ENCODE data around the gene RRP8.

RRP8 gene

DNA sequence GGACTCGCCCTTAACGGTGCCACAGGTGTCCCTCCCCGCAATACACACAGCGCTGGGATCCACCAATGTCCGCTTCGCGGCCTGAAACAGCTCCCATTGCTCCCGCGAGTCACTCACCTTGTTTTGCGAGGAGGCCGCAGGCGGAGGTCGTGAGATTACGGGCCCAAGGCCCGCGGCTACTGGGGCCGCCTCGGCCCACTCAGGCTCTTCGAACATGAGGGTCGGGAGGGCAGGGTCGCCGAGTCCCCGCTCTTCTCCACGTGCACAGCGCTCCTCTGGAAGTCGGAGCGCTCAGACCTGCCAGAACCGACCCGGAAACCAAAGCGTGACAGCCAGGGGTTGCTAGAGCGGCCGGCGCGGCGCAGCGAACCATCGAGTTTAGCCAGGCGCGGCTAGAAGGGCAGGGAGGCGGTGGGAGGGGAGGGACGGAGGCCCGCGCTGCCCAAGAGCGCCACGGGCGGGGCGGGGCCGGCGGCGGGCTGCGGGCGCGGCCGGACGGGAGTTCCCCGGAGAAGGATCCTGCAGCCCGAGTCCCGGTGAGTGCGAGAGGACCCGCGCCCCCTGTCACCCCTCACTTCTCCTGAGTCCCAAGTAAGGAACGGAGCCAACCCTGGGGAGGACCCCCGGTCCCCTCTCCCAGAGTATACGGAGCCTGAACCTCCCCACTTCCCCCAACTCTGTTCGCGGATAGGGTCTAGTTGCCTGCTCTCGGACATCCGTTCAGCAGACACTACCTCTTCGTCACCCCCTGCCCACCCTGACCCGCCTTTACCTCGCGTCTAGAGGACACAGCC is at the start of gene RRP8, which contains the start of gene ILK:
Gene RRP8 (minus strand): TSS at position 330 of the 794 bp plus-strand sequence. CDS start 114 bp downstream, at position 216.
Gene ILK (plus strand): TSS at position 488 of the 794 bp plus-strand sequence. CDS start 498 bp downstream, outside the sequence.
- peak; percentile 84 to 88 for ATAC-seq

DNA sequence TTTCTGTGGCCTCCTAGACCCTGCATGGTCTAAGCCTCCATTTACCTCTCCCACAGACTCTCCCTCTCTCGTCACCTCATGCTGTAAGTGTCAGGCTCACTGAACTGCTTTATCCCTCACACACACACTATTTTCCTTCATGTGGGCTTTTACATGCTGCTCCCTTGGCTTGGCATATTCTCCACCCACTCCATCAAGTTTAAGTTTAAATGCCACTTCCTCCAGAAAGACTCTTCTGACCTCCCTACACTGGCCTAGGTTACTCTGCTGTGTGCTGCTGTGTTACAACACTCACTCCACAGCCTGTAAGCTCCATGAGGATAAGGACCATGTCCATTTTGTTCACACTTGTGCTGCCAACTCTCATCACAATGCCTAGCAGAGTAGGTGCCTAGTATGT is 49.7 kb upstream of the RRP8 start:
- ATAC-seq, result no peak

DNA sequence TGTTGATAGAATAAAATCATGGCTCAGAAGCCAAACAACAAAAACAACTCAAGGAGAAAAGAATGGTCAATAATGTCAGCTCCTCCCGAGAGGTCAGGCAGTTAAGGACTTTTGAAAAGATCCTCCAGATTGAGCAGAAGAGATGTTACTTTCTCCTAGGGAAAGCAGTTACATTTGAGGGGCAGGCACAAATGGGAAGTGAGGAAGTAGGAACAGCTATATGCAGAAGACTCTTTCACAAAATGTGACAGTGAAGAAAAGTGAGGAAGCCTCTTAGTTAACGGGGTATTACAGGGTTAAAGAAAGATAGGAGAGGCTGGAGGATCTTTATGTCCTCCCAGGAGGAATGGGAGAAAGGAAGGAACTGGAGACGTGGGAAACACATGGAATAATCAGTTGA is 48.8 kb upstream of the RRP8 start:
- ATAC-seq, result no peak

DNA sequence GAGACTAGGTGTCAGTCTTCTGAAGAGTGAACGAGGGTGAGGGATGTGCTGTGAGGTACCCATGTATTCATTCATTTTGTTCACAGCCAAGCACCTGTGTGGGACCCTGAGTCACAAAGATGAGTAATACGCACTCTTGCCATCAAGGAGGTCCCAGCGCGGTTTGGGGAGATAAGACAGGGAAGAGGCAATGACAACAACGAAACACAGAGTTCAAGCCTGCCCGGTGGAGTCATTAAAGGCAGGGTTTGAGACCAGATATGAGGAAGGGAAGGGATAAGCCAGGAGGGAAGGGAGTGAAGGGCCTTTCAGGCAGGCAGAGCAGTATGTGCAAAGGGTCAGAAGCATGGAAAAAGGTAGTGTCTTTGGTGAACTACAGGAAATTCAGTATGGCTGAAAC is 47.6 kb upstream of the RRP8 start:
- peak; percentile 80 for ATAC-seq

DNA sequence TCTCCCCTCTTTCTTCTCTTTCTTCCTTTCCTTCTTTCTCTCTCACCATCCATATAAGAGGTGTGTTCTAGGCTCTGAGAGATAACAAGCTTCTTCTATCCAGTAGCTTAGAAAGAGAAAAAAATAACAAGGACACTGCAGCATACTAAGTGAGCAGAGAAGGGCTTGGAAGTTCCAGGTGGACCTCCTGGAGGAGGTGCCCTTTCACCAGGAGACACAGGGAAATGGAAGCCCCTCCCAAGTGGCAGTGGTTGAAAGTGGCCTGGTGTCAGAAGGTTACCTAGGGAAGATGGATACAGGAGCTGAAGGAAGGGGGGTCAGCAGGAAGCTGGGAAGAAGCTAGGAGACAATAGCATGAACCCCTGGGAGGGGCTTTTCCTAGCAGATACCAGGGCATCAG is 46.7 kb upstream of the RRP8 start:
- ATAC-seq, result no peak

DNA sequence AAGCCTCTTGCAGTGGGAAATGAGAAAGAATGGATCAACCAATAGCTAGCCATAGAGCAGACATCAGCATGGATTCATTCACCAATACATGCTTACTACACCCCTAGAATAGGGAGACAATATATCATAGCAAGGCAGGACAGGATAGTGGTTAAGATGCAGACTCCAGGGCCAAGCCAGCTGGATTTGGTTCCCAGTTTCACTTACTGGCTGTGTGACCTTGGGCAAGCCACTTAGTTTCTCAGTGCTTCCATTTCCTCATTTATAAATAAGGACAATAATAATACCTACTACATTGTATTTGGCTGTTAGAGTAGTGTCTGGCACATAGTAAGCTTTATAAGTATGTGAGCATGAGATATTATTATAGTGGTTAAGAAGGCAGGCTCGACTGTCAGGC is 45.1 kb upstream of the RRP8 start:
- ATAC-seq, result no peak

DNA sequence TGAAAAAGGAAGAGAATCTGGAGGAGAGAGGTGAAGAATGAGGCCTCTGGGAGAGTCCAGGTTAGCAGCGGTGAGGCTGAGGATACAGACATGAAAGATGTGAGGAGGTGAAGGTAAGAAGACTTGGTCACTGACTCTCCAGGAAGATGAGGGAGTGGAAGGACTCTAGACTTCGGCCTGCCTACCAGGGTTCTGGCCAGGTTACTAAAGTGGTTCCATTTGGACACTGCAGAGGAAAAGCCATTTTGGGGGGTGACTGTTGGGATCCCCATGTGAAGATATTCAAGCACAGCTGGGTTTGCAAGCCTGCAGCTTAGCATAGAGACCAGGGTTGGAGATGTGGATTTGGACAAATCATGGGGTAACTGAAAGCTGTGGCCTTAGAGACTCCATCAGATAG is 44.4 kb upstream of the RRP8 start:
- ATAC-seq, result no peak

DNA sequence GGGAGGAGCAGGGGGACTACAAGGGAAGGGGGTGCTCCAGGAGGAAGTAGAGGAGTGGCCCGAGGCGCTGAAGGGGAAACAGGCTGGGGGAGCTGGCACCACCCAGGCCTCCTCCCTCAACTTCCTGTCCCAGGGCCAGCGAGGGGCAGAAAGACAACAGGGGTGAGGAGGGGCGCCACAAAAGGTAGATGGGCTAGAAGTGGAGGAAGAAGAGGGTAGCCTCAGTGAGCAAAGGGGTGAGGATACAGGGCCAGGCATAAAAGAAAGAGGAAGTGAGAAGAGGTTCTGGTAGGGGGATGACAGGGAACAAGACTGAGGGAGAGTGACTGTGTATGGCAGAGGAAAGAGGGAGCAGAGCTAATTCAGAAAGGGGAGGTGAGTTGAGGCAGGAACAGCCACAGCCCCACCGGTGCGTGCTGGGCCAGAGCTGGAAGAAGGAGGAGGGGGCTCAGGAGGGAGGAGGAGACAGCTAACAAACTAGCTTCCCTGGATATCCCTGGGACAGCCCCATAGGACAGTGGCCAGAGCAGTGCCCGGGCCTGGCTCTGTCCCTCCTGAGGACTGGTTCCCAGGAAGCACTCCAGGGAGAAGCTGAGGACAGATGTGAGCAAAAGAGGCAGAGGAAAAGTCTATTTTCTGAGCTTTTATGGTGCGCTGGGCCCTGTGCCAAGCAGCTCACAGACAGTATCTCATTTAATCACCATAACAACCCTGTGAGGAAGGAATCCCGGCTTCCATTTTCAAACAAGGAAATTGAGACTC is 43.7 kb upstream of the RRP8 start:
- peak; percentile 36 to 46 for ATAC-seq

DNA sequence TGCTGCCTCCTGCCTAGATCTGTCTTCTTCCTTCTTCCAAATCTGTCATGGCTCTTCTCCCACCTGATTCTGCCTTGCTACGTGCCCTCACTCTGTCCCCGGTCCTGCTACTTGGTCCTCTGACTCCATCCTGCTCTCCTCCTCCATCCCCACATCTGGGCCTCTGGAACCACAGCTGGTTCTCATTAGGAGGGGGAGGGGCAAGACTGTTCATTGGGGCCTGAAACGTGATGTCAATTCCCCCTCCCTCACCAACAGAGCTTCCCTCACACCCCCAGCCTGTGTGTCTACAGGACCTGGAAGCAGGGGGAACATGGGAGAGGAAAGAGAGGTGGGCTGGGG is 43.1 kb upstream of the RRP8 start:
- ATAC-seq, result no peak

DNA sequence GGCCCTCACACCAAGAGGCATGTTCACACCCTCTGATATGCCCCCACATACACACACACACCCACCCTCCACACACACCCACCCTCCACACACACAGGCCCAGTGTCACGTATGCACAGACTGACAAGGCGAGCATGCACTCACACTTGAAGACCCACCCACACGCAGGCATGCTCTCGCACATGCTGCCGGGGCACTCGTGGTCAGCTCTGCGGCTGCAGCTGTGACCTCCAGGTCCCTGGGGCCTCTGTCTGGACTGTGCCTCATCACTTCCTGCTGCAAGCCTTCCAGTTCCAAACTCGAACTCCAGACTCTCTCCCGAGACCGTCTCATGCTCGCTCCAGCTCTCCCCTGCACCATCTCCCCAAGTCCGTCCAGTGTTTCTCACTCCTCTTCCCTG is 42.7 kb upstream of the RRP8 start:
- no peak for ATAC-seq

DNA sequence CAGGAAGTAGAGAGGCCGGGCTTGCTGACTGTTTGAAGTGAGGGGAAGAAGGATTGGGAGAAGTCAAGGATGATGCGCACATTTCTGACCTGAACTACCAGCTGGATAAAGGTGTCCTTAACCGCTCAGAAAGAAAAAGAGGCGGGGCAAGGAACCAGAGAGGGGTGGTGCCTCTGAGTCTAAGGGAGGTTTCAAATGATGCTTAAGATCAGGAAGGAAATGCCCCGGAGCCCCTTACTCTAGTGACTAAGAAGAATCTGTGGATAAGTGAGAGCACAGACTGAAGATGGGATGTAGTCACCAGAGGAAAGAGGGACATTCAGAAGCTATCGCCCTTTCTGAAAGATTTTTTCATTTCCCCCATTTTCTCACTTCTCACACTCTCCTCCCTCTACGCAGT is 39.5 kb upstream of the RRP8 start:
- no peak for ATAC-seq

DNA sequence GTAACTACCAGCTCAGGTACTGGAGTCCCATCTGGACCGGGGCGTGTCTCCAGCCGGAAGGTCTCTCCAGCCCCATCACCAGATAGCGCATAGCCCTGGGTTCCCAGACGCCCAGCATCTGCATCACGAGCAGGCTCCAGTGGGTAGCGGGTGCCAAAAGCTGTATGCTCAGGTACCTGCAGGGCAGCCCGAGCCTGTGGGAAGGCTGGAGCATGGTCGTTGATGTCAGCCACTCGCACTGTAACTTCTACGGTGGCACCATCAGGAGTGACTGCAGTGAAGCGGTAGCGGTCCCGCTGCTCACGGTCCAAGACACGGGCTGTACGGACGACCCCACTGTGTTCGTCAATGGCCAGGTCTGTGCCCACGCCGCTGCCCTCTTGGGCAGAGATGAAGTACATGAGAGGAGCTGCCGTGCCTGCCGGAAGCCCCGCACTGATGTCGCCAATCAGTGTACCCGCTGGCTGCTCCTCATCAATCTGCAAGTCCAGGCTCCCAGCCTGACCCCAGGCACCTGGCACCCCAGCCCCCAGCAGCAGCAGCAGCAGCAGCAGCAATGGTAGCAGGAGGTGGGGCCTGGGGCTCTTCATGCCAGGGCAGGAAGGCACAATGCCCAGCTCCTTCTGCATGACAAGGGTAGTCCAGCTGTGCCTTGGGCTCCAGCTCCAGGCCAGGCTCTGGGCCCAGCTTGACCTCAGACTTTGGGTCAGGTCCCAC is 37.7 kb upstream of the RRP8 start:
- no peak for ATAC-seq

DNA sequence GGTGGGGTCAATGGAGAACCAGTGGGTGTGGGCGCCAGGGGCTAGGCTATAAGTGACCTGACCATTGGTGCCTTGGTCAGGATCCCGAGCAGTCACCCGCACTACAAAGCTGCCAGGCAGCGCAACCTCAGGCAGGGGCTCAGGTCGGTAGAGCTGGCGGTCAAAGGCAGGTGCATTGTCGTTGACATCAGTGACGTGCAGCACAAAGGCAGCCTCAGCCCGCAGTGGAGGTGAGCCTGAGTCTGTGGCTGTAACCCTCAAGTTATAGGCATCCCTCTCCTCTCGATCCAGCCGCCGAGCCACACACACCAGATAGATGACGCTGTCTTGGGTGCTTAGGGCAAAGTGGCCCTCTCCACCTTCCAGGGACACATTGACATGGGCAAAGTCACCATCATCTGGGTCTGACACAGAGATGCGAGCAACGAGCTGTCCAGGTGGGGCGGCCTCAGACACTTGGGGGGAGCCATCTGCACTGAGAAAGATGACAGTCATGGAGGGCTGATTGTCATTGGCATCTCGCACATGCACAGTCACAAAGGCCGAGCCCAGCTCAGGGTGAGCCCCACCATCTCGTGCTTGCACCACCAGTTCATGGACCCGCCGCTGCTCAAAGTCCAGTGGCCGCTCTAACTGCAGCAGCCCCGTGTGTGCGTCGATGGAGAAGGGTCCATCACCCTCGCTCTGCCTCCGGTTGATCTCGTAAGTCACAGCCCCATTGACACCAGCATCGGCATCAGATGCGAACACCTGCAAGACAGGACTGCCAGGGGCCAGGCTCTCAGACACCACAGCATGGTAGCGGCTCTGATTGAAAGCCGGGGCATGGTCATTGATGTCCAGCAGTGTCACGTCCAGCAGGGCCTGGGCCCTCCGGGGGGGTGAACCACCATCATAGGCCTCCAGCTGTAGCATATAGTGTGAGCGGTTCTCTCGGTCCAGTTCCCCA is 36.9 kb upstream of the RRP8 start:
- ATAC-seq, result no peak

DNA sequence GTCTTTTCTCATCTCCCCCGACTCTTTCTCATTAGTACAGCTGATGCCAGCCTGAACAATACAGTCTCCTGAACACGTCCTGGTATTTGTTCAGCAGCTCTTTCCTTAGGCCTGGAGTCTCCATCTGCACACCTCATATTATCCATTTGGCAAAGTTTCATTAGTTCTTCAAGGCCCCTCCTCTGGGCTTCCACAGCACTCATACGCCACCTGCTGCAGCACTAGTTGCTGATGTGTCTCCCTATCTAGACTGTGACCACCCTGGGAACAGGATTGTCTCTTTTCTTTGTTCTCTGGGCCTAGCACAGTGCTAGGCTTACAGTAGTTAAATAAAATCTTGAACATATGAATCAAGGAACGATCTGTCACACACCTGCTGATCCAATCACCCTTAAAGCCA is 35.0 kb upstream of the RRP8 start:
- ATAC-seq, result no peak

DNA sequence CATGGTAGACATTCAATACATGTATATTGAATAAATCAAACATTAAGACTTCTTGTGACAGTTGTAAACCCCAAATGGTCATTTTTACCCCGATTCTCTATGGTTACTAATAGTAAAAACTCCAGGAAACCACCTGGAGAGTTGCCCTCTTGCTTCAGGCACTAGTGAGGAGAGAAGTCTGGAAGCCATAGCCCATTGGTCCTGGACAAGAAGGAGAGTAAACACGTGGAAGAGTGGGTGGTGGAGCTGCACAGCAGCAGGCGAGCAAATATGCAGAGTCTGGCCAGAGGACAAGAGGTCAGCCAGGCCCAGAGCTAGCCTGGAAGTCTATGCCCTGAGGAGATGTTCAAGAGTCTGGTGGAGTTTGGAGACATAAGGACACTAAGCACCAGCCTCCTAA is 34.5 kb upstream of the RRP8 start:
- ATAC-seq, result no peak

DNA sequence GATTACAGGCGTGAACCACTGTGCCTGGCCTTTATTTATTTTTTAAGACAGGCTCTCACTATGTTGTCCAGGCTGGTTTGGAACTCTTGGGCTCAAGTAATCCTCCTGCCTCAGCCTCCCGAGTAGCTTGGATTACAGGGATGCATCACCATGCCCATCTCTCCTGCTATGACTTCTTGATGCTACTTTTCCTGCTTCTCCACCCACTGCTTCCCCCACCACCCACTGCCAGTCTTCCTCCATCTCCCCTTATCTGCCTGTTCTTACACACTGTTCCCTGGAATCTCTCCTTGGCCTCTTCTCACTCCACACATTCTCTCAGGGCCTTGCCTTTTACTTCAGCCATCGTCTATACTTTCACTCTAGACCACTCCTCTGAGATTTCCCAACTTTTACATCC is 33.1 kb upstream of the RRP8 start:
- ATAC-seq, result no peak

DNA sequence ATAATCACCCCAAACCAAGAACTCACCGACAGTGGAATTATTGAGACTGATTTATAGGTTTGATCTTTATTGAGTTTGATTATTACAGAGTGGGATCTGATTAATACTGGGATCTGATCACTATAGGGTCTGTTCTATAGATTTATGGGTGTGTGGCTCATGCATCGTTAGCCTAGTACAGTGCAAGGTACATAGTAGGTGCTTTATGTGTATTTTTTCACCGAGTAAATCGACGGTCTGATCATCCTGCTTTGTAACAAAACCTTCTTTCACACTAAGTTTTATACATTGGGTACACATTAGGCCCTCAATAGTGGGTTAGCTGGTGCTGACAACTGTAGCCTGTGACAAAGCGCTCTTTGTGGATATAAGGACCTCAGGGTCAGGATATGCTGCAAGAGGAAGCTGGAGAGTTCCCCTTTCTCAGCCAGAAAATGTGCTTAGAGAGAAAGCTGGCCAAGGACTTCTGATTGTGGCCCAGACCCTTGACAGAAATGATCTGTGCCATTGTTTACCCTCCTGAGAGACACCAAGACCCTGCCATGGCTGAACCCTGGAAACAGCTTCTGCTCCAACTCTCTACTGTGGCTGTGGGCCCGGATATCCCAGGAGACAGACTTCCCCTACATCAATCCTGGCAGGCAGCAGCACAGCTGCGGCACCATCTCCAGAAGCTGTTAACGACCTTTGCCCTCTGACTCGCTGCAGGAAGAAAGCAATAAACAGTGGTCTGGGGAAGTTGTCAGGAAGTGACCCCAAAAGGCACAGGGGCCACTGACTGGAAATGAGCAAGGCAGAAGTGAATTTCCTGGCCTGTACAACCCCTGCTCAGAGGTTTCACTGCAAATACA is 31.9 kb upstream of the RRP8 start:
- no peak for ATAC-seq

DNA sequence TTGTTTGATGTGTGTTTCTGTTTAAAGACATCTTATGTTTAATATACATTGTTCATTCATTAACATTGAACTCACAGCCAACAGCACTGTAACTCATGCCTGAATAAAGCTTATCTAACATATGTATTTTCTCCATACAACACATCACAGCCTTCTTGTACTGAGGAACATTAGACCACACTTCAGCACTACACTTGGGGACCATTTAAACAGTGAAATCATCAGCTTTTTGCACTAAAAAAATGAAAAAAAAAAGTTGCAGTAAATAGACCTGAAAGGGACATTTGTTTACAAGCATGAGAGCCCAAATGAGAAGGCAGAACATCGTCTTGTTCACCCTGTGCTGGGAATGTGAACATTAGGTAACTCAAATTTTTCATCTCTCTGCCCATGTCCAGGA is 31.1 kb upstream of the RRP8 start:
- ATAC-seq, result no peak

DNA sequence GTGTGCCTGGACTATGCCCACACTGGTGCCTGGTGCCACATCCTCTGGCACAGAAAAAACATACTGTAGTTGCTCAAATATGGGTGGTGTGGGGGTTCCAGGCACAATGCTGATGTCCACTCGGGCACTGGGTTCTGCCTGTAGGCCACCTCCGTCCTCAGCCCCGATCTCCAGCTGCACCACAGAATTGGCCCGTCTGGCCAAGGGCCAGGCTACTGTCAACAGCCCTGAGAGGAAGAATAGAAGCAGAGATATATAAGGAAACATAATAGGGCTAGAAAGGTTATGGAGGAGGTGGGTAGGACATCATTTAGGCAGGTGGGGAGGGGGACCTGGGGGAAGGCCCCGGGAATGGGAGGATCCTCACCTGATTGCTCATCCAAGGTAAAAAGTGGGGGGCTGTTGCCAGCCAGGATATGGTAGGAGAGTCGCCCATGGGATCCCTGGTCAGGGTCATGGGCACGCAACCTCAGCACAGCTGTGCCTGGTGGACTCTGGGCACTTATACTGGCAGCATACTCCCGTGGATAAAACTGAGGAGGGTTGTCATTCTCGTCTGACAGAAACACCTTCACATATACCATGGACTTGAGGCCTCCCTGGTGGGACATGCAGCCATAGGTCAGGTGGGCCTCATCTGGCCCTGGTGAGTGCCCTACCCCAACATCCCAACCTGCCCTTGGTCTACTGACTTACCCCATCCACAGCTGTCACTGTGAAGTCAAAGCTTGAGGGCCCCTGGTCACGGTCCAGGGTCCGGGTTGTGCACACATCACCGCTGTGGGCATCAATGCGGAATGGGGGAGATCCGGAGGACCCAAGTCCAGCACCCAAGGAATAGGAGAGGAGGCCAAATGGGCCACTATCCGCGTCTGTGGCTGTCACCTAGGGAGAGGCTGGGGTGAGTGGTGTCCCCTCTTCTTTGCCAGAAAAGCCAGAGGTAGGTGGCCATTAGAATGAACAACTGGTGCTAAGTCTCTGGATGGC is 30.3 kb upstream of the RRP8 start:
- no peak for ATAC-seq

Data from activated CD4-positive, CD25-positive, alpha-beta regulatory T cell treated with anti-CD3 and anti-CD28 coated beads, Interleukin-2, amount 50 U/mL, for 24 hours (primary cell).